Measurements from ENCODE around the gene HNRNPA3. TPM values are rescaled to one million over a fixed set of nuclear protein-coding genes. Genes with fewer than 3 reads are reported as not detected.

HNRNPA3 gene
- total and polyA plus RNA-seq, 10 of the 15 experiments (the other 5 are each of a cell fraction or from before 2014, with no cell fraction given) = 40.4 to 343 (median 206) TPM

- Histone ChIP-seq H3K4me3 (no peak overlapping the region), H3K27me3 (replicated peaks in 1 of 2; ENCODE audit: control insufficient read depth in 2 of 2, insufficient read depth in 2 of 2, low read length in 1 of 2) (no peaks in the 10 kb centered on the region), H3K79me2 (ENCODE audit: control insufficient read depth, insufficient read depth, low read length) (no peaks in the 10 kb centered on the region), H3K4me2 (ENCODE audit: control insufficient read depth, insufficient read depth) (peak overlapping the region; percentile 15), H3K9me3 (replicated peaks; ENCODE audit: control insufficient read depth, insufficient read depth, low read length) (no peaks in the 10 kb centered on the region), H3K9ac (ENCODE audit: control insufficient read depth, insufficient read depth, low read length) (no peak overlapping the region), H3K4me1 (ENCODE audit: control insufficient read depth, insufficient read depth, low read length) (peaks cover 7% of the 10 kb centered on the region; the same call in 1 of the 2 replicates), H2AFZ (ENCODE audit: control insufficient read depth, low read depth, low read length) (peak overlapping the region; percentile 66), H4K20me1 (ENCODE audit: control insufficient read depth, insufficient read depth) (no peaks in the 10 kb centered on the region), H3K27ac (ENCODE audit: control insufficient read depth, insufficient read depth) (peak overlapping the region; percentile 40; the same call in 1 of the 2 replicates), H3K36me3 (ENCODE audit: control insufficient read depth in 2 of 2, insufficient read depth in 2 of 2, low read length in 1 of 2) (no peaks in the 10 kb centered on the region)
- ATAC-seq (peak; percentile 24), DNase-seq (ENCODE audit: low read depth, low spot score) (no peak), FAIRE-seq (peak; percentile 61)
- intact Hi-C loops (cut with micrococcal nuclease; ENCODE audit: unreplicated experiment) (no loop called here), in situ Hi-C loops (cut with MboI) (no loop called here)
- no TSS peak for BruUV-seq (replicated peaks)
- POLR2A ChIA-PET = no interaction called here
- RAD21 ChIA-PET (ENCODE audit: unreplicated experiment) = no interaction called here
- SMC1A ChIA-PET (ENCODE audit: uncharacterized antibody, unreplicated experiment) = no interaction called here
- CTCF ChIA-PET = no interaction called here
- 0% methylated on average over 1 of the region's 1 CpG for WGBS (ENCODE audit: insufficient coverage, insufficient replicate concordance, low lambda C conversion rate, missing lambda C conversion rate)
- TF ChIP-seq CEBPZ (IDR thresholded peaks at IDR 0.05; ENCODE audit: low read depth, low read length) = no peak
- no peak for TF ChIP-seq CTCF (IDR thresholded peaks at IDR 0.05 in 2 of 3, conservative IDR thresholded peaks at IDR 0.05 in 1 of 3; ENCODE audit: control insufficient read depth in 2 of 3, extremely low read depth in 1 of 3, insufficient read depth in 1 of 3, low read depth in 3 of 3, low read length in 3 of 3)
- no peak for TF ChIP-seq ZNF384 (IDR thresholded peaks at IDR 0.05; ENCODE audit: borderline replicate concordance, low read depth, low read length)
- TF ChIP-seq RFX5 (IDR thresholded peaks at IDR 0.05; ENCODE audit: low read depth, low read length) = no peak
- TF ChIP-seq ZNF207 (IDR thresholded peaks at IDR 0.05; ENCODE audit: borderline replicate concordance) = no peak
- no peak for TF ChIP-seq ZBTB4 (CRISPR knock-in tag; IDR thresholded peaks at IDR 0.05)
- TF ChIP-seq POU2F2 (IDR thresholded peaks at IDR 0.05; ENCODE audit: borderline replicate concordance, low read depth, low read length) = no peak
- no peak for TF ChIP-seq PKNOX1 (IDR thresholded peaks at IDR 0.05)
- no peak for TF ChIP-seq NR2F1 (conservative IDR thresholded peaks at IDR 0.05)
- TF ChIP-seq RCOR1 (conservative IDR thresholded peaks at IDR 0.05; ENCODE audit: low read depth, low read length) = no peak
- no peak for TF ChIP-seq SMAD5 (IDR thresholded peaks at IDR 0.05; ENCODE audit: low read depth)
- no peak for TF ChIP-seq RELA (IDR thresholded peaks at IDR 0.05; ENCODE audit: borderline replicate concordance, partially characterized antibody)
Observed at GRCh38 chr2:177192788-177193187, 19.8 kb upstream of the HNRNPA3 start.
